SK-N-MC (cell line): ENCODE data around the gene ZMIZ1.

Experiments
- EZH2 ChIP-seq: fragments of 200-600 bp; sonication (generic); IDR thresholded peaks from one replicate; pipeline ENCODE4 v1.6.1; 2017; ENCODE audit warnings: antibody characterized with exemption
- FOXP2 ChIP-seq: optimal IDR thresholded peaks from 2 replicates; pipeline ENCODE3; 2011; ENCODE audit warnings: mild to moderate bottlenecking, moderate library complexity; ENCODE audit not compliant: insufficient read depth; ENCODE audit errors: extremely low read length, control extremely low read depth
- POLR2AphosphoS5 ChIP-seq: IDR thresholded peaks from 2 replicates; pipeline ENCODE4 v1.6.1; 2012; ENCODE audit warnings: mild to moderate bottlenecking, low read depth, low read length, borderline replicate concordance

DNA sequence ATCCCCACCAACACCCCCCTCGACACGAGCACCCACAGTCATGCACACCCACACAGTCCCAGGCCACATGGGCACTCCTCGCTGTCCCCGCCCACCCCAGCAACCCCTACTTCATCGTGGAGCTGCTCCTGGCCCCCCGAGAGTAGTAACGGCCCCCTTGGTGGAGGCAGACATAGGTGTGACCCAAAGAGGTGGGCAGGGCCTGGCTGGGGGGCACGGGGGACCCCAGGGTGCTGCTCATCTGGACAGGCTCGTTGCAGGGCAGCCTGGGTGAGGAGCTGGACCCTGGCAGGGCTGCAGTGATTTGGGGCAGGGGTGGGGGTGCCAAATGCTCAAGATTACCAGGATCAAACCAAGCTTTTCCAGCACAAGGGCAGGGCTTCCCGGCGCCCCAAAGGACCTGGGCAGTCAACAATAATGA is 42.4 kb upstream of the ZMIZ1 start:
- TF ChIP-seq EZH2 (no peak), POLR2AphosphoS5 (no peak), FOXP2 (no peak)
